Neural progenitor cell (in vitro differentiated cells): ENCODE measurements around the gene PRPF8.

Experiments
- EZH2 ChIP-seq: fragments of 200-600 bp; sonication (generic); IDR thresholded peaks from 2 replicates; pipeline ENCODE4 v1.6.1; 2017; ENCODE audit warnings: antibody characterized with exemption, mild to moderate bottlenecking, moderate library complexity
- EZH2phosphoT487 ChIP-seq: fragments of 200-600 bp; sonication (generic); IDR thresholded peaks from 2 replicates; pipeline ENCODE4 v1.6.1; 2017; ENCODE audit warnings: antibody characterized with exemption
- TF ChIP-seq, protein P1 (sequence below): fragments of 200-600 bp; sonication (generic); IDR thresholded peaks from 2 replicates; pipeline ENCODE4 v1.5.1; 2017; ENCODE audit warnings: antibody characterized with exemption, mild to moderate bottlenecking

DNA sequence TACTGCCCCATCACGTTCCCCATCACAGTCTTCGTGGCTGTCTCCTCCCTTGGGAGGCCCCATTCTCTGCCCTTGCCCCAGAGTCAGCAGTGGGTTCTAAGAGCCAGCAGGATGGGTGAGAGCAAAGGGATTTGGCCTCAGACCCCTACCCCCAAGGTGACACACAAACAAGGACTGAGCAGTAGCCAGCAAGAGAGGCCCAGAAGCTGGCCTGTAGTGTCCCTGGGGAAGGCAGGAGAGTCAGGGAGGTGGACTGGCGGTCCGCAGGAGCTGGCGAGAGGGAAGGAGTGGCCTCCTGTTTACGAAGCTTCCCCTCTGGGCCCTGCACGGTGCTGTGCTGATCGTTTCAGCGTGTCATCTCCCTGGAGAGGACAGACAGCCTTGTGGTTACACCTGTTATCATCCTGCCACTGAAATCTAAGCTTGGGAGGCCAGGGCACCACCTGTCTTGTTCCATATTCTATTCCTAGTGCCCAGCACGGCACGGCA is 48.2 kb upstream of the PRPF8 start:
- TF ChIP-seq, protein P1, sequence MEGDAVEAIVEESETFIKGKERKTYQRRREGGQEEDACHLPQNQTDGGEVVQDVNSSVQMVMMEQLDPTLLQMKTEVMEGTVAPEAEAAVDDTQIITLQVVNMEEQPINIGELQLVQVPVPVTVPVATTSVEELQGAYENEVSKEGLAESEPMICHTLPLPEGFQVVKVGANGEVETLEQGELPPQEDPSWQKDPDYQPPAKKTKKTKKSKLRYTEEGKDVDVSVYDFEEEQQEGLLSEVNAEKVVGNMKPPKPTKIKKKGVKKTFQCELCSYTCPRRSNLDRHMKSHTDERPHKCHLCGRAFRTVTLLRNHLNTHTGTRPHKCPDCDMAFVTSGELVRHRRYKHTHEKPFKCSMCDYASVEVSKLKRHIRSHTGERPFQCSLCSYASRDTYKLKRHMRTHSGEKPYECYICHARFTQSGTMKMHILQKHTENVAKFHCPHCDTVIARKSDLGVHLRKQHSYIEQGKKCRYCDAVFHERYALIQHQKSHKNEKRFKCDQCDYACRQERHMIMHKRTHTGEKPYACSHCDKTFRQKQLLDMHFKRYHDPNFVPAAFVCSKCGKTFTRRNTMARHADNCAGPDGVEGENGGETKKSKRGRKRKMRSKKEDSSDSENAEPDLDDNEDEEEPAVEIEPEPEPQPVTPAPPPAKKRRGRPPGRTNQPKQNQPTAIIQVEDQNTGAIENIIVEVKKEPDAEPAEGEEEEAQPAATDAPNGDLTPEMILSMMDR: no peak
- no peak for TF ChIP-seq EZH2
- no peak for TF ChIP-seq EZH2phosphoT487
